CD4-positive, alpha-beta T cell treated with Interleukin-21 for 1 hour (primary cell): ENCODE measurements around the gene ATP8A2.

ENCODE experiments used
- DNase-seq: peaks from one replicate; pipeline ENCODE4 v3.0.0-alpha.2; 2020

The ATP8A2 gene

DNA sequence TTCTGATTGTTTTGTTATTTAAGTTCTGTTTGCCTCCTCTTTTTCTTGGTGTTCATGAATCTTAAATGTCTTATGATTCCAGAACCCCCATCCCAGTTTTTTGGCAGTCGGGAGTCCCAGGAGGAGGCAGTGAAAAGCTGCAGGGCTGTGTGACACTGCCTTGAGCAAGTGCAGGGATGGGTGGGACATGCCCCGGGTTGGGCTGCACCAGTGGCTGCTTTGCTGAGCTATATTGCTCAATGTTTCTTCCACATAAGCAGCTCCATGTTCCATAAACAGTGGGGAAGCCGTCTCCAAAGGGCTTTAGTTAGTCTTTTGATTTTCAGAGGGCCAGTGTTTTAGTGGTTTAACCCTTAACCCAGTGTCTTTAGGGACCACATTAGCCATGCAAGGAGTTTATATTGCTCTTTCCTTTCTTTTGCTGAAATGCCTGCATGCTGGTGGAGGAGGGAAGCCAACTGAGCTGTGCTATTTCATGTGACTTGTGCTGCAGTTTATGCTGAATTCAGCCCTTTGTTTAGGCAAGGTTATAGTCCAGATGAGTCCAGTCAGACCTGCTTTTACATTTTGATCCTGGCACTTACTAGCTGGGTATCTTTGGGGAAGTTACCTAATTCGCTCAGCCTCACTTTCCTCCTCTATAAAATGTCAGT lies 13.1 kb downstream of the ATP8A2 start:
- DNase-seq = no peak

DNA sequence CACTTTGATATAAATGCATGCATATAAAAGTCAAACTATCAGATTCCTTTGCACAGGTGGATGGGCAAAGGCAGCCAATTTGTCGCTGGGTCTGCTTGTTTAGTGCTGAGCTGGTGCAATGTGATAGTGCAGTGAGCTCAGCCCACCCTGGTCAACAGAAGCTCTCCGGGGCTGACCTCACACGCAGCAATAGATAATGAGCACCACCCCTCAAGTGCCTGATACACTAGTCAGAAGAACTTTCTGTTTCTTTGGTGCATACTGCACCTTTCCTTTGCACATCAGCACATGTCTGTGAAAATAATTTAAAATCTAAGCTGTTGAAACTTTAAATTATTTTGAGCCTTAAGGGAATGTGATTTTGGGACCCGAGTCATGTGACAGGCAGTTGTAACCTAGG lies 20.2 kb downstream of the ATP8A2 start:
- no peak for DNase-seq

- no peak for DNase-seq
These were observed 22.8 kb downstream of the ATP8A2 start for GRCh38 chr13:25394402-25395060.

- DNase-seq = no peak
These were observed 26.0 kb downstream of the ATP8A2 start for GRCh38 chr13:25397763-25398162.

- DNase-seq = no peak
These were observed 29.2 kb downstream of the ATP8A2 start for GRCh38 chr13:25400925-25401324.

- no peak for DNase-seq
These were observed 30.2 kb downstream of the ATP8A2 start for GRCh38 chr13:25401958-25402357.

GRCh38 chr13:25406377-25406776 lies 34.6 kb downstream of the ATP8A2 start:
- DNase-seq = no peak

GRCh38 chr13:25409938-25410337 lies 38.2 kb downstream of the ATP8A2 start:
- DNase-seq = no peak

- DNase-seq = no peak
These were observed 43.5 kb downstream of the ATP8A2 start for GRCh38 chr13:25415241-25415640.

GRCh38 chr13:25417535-25417934 lies 45.8 kb downstream of the ATP8A2 start:
- DNase-seq = no peak

DNA sequence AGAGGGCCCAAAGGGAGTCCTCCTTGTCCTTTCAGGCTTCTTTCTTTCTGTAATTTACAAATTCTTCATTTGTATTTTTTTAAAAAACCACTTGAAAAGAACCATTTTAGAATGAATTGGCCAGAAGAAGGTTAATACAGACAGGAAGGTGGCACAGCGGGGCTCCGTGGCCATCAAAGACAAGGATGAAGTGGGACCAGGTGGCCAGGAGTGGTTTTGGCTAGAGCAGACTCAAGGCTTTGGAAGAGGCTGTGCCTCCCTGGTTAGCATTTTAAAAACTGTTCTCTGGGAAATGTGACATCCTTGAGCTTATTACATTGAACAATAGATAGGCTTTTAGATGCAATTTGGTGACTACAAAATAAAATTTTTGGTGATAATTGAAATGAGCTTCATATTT lies 48.4 kb downstream of the ATP8A2 start:
- DNase-seq = no peak

DNA sequence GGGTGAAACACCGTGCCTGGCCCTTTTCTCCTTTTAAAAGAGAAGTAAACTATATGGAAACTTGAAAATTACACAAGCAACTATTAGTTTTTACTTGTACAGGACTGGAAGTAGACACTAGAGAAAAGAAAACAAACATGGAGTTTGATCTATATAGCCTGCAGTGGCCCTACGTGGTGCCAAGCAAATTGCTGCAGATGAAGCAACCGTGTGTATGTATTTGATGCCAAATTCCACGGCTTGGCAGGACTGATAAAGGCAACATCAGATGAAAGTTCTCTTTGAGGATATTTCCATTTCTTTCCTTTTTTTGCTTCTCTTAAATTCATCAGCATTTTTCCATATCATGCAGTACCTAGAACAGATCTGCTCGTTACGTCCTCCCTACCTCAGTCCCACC lies 49.8 kb downstream of the ATP8A2 start:
- no peak for DNase-seq

DNA sequence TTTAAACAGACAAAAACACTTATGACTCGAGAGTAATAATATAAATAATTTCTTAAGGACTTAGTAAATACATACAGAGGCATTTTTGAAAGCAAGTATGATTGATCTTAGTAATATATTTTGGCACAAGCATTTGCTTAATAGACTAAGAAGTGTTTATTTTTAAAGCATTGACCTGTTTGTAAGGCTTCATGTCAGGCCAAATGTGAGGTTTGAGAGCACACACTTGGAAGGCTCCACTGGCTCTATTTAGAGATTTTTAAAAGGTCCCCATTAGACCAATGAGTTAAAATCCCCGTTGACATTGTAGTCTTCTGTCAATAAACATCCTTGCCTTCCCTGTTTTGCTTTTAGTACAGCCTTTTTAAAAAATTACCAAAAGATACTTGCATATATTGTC lies 50.4 kb downstream of the ATP8A2 start:
- no peak for DNase-seq

DNA sequence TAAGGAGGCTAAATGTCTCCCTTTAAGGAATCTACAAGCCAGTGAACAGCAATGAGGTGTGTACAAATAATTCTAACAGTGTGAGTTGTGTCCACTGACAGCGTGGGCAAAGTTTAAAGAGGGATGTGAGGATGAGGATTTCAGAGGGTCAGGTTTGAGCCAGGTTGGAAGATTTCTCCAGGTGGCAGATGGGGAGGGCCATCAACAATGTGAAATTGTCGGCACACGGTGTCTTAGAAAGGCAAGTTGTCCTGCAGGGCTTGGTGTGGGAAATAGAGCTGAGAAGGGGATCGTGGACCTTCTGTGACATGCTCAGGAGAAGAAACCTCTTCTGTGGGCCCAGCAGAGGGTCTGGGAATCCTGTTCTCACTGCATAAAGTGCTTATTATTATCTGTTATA lies 52.1 kb downstream of the ATP8A2 start:
- DNase-seq = no peak

DNA sequence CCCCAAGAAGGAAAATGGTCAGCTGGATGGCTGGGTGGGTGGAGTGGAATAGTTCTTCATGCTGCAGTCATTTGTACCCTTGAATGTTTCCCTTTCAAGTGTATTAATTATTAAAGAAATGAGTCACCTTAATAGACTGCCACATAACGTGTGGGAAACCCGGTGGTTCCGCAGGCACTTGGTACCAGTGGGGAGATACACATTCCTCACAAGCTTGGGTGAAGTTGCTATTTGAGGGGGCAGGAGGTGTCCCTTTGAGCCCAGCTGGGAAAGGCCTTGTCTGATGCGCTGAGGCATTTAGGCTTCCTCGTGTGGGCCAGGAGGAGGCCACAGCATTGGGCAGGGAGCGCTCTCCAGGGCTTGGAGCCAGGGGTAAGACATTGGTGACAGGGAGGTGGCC lies 57.7 kb downstream of the ATP8A2 start:
- DNase-seq = no peak

DNA sequence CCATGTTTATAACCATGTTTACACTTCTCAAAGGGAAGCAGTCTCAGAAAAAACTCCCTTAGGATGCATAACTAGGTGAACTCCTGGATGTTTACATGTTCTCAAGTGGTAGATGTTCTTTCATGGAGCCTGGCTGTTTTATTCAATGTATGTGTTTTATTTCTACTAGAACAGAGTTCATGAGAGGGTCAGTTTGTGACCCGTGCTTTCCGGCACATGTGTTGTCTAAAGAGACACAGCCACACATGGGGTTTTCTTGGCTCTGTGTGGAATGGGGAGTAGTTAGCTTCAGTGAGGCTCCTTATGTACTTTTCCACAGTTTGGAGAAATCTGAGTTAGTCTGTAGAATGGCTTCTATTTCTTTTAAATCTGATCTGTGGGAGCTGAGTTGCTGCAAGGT lies 60.9 kb downstream of the ATP8A2 start:
- DNase-seq = no peak

GRCh38 chr13:25440061-25440460 lies 68.3 kb downstream of the ATP8A2 start:
- DNase-seq = no peak

GRCh38 chr13:25446261-25446660 lies 74.5 kb downstream of the ATP8A2 start:
- no peak for DNase-seq

DNA sequence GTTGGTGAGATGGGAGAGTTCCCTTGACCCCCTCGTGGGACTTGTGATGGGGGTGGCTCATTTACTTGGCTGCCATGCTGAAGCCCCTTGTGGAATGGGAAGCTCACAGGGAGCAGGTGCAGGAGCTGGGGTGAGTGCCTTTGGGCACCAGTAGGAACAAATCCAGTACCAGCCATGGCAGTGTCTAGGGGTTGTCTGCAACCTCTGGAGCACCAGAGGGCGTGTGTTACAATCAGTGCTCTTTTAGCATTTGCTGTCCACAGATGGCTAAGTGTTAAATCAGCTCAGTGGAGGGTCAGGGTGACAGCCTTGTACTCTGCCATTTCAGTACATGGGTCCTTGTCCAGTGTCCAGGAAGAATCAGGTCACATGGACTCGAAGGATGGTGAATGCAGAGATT lies 75.6 kb downstream of the ATP8A2 start:
- DNase-seq = no peak

DNA sequence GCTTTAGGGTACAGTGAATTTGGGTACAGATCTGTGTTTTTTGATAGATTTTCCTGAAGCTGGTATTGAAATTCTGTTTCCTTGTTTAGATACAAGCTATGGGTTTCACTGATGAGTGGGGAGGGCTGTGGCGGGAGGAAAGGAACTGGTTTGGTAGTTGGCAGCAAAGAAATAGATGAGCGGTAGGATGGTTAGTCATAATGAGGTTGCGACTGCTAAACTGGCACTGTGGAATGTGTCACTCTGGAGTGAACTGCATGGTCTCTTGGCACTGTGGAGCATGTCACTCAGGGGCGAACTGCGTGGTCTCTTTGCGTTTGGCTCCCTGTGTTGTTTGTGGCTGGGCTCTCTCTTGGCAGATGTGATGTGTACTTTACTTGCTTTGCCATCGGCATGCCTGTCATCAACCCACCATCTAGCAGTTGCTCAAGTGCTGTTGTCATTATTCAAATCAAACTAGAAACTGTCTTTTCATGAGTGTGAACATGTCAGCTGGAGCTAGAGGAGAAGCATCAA lies 82.1 kb downstream of the ATP8A2 start:
- no peak for DNase-seq

DNA sequence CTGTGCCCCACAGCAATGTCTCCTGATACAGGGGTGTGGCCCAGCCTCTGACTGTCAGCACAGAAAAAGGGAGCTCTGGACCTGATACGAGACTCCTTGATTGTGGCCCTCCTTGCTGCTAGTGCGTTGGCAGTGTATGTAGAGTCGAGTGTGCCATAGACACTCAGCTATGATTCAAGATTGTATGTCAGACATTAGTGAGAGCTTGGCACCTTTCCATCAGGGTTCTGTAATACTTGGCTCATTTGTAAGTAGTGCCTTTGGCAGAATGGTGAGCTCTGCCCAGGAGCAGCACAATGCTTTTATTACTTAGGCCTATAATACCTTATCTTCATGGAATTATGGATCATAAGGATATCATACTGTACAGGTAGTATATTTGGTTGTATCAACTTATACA lies 83.4 kb downstream of the ATP8A2 start:
- DNase-seq = no peak

DNA sequence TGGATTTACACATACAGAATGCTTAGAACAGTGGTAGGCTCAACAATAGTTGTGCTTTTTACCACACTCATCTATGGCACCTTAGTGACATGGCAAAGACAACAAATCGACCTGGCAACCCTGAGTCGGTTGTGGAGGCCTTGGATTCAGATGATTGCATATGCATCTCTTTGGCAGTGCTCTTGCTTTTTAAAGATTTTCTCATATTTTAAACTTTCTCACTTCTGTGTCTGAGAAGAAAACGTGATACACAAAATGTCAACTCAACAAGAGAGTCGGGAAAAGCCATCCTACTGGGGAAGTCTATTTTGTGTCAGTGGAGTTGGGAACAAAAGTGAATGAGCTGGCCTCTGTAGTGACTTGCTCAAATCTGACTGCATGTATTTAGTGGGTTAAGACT lies 85.8 kb downstream of the ATP8A2 start:
- no peak for DNase-seq

- no peak for DNase-seq
These were observed 90.7 kb downstream of the ATP8A2 start for GRCh38 chr13:25462301-25463125.

- DNase-seq = no peak
These were observed 91.7 kb downstream of the ATP8A2 start for GRCh38 chr13:25463496-25463895.
